K562 (cell line): ENCODE results near the gene SUSD3. TPM values are rescaled to one million over a fixed set of nuclear protein-coding genes. Genes with fewer than 3 reads are reported as not detected.

Source experiments
- ARID1B ChIP-seq: fragments of 450-650 bp; IDR thresholded peaks from 2 replicates; pipeline ENCODE4 v1.6.1; 2016; ENCODE audit warnings: antibody characterized with exemption, mild to moderate bottlenecking, inconsistent platforms
- GTF3C2 ChIP-seq: IDR thresholded peaks from 3 replicates; pipeline ENCODE4 v1.6.1; 2011; ENCODE audit warnings: borderline replicate concordance, mild to moderate bottlenecking, moderate library complexity; ENCODE audit not compliant: insufficient read length; ENCODE audit errors: extremely low read depth
- MTF1 ChIP-seq: fragments of 250-450 bp; sonication (Bioruptor Pico); IDR thresholded peaks from 2 replicates; pipeline ENCODE4 v1.9.0; 2021; ENCODE audit warnings: moderate library complexity, mild to moderate bottlenecking, inconsistent platforms, borderline replicate concordance
- NEUROD1 ChIP-seq: fragments of 150-350 bp; IDR thresholded peaks from 2 replicates; pipeline ENCODE4 v1.6.1; 2014; ENCODE audit warnings: borderline replicate concordance, low read length, low read depth; ENCODE audit not compliant: partially characterized antibody
- NFIC ChIP-seq: fragments of 450-650 bp; IDR thresholded peaks from 2 replicates; pipeline ENCODE4 v1.6.1; 2017; ENCODE audit warnings: mild to moderate bottlenecking, inconsistent platforms
- NFRKB ChIP-seq: fragments of 450-650 bp; IDR thresholded peaks from 2 replicates; pipeline ENCODE4 v1.6.1; 2016; ENCODE audit warnings: low read depth
- PRPF4 ChIP-seq: fragments of 200-400 bp; formaldehyde crosslinking; IDR thresholded peaks from one replicate; pipeline ENCODE4 v1.6.1; 2017; ENCODE audit warnings: low read length, low read depth, mild to moderate bottlenecking; ENCODE audit not compliant: insufficient read depth, poor library complexity, severe bottlenecking
- ZNF124 ChIP-seq: sonication (generic); formaldehyde crosslinking; IDR thresholded peaks from 2 replicates; pipeline ENCODE4 v1.8.1; 2022; ENCODE audit warnings: missing genetic modification reagents
- polyA plus RNA-seq, 8 experiments: library from polyadenylated mRNA; depleted of rRNA in 4 of 8; stranded (reverse) in 5 of 8; unstranded in 3 of 8; fragments of >200 nt; fragmentation: Nextera tagmentation in 2 of 8; fragmentation: Illumina TruSeq in 1 of 8; extraction: Ambion mirVana in 2 of 8; extraction: Trizol in 1 of 8; gene quantifications; 2 replicates each; pipeline versions ENCODE4 v1.2.1 to v1.2.3, GENCODE V29; 2011 to 2014; ENCODE audit warnings: inconsistent platforms in 1 of 8, missing spikeins in 1 of 8
- total RNA-seq, 7 experiments: library from RNA; depleted of rRNA in 6 of 7; stranded (reverse); fragments of >200 nt in 6 of 7; fragmentation: Illumina TruSeq in 2 of 7; extraction: Trizol in 2 of 7; gene quantifications; 2 replicates each; pipeline versions ENCODE4 v1.2.1 to v1.2.3, GENCODE V29; 2011 to 2021; ENCODE audit warnings: low replicate concordance in 1 of 7
- TF ChIP-seq, protein P1 (sequence below): fragments of 250-450 bp; sonication (Bioruptor Pico); IDR thresholded peaks from 2 replicates; pipeline ENCODE4 v1.8.0; 2022; ENCODE audit warnings: moderate library complexity, mild to moderate bottlenecking, inconsistent platforms
- TF ChIP-seq, protein P2 (sequence below), 2 experiments: fragments of 450-650 bp in 1 of 2; IDR thresholded peaks; 2 replicates each; pipeline ENCODE4 v1.6.1; 2011 to 2017; ENCODE audit warnings: low read depth in 2 of 2, antibody characterized with exemption in 1 of 2, borderline replicate concordance in 1 of 2, low read length in 1 of 2, mild to moderate bottlenecking in 1 of 2, mixed read lengths in 1 of 2; ENCODE audit not compliant: control insufficient read depth in 1 of 2

SUSD3 gene
- total and polyA plus RNA-seq, 9 of the 15 experiments (the other 6 are each of a cell fraction or from before 2014, with no cell fraction given): 1.3 to 21.7 (median 11.4) TPM

- TF ChIP-seq GTF3C2: no peak
- TF ChIP-seq NFIC: 0 out of 2 replicates have a peak, but pooled peaks have one; percentile 29
- no peak for TF ChIP-seq ARID1B
- TF ChIP-seq NEUROD1: no peak
- TF ChIP-seq, protein P1, sequence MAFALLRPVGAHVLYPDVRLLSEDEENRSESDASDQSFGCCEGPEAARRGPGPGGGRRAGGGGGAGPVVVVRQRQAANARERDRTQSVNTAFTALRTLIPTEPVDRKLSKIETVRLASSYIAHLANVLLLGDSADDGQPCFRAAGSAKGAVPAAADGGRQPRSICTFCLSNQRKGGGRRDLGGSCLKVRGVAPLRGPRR (CRISPR knock-in tag): no peak
- no peak for TF ChIP-seq PRPF4
- TF ChIP-seq NFRKB: peak; percentile 91
- TF ChIP-seq, protein P2, sequence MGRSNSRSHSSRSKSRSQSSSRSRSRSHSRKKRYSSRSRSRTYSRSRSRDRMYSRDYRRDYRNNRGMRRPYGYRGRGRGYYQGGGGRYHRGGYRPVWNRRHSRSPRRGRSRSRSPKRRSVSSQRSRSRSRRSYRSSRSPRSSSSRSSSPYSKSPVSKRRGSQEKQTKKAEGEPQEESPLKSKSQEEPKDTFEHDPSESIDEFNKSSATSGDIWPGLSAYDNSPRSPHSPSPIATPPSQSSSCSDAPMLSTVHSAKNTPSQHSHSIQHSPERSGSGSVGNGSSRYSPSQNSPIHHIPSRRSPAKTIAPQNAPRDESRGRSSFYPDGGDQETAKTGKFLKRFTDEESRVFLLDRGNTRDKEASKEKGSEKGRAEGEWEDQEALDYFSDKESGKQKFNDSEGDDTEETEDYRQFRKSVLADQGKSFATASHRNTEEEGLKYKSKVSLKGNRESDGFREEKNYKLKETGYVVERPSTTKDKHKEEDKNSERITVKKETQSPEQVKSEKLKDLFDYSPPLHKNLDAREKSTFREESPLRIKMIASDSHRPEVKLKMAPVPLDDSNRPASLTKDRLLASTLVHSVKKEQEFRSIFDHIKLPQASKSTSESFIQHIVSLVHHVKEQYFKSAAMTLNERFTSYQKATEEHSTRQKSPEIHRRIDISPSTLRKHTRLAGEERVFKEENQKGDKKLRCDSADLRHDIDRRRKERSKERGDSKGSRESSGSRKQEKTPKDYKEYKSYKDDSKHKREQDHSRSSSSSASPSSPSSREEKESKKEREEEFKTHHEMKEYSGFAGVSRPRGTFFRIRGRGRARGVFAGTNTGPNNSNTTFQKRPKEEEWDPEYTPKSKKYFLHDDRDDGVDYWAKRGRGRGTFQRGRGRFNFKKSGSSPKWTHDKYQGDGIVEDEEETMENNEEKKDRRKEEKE (IDR thresholded peaks at IDR 0.05; ENCODE audit: borderline replicate concordance in 1 of 2, control insufficient read depth in 1 of 2, low read depth in 2 of 2, low read length in 1 of 2): no peak
- TF ChIP-seq ZNF124 (CRISPR knock-in tag): no peak
- TF ChIP-seq MTF1 (CRISPR knock-in tag): no peak
Measured at GRCh38 chr9:93095205-93096130, 37.0 kb downstream of the SUSD3 start (continued).
